ENCODE results near the gene VWC2L.

VWC2L gene

DNA sequence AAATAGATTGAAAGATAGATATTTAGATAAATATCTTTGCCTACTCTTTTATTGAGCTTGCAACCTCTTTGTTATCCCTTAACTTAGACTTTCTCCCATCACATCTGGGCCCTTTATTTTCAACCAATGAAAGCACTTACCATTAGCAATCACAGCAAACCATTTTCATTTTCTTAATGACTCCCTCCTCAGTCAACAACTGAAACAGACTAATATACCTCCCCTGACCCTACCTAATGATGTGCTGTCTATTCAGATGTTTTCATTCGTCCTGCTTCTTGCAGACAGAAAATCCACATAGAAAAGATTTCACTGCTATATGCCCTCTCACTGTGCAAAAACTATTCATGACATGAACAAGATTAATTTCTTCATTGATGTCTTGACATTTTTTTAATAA is 154.4 kb downstream of the VWC2L start:
- ChIA-PET POLR2A (ENCODE audit: low non-redundant PET) (no interaction called here), CTCF (no interaction called here)
- no peak overlapping the region for H3K27ac ChIP-seq
- TF ChIP-seq, protein P1, sequence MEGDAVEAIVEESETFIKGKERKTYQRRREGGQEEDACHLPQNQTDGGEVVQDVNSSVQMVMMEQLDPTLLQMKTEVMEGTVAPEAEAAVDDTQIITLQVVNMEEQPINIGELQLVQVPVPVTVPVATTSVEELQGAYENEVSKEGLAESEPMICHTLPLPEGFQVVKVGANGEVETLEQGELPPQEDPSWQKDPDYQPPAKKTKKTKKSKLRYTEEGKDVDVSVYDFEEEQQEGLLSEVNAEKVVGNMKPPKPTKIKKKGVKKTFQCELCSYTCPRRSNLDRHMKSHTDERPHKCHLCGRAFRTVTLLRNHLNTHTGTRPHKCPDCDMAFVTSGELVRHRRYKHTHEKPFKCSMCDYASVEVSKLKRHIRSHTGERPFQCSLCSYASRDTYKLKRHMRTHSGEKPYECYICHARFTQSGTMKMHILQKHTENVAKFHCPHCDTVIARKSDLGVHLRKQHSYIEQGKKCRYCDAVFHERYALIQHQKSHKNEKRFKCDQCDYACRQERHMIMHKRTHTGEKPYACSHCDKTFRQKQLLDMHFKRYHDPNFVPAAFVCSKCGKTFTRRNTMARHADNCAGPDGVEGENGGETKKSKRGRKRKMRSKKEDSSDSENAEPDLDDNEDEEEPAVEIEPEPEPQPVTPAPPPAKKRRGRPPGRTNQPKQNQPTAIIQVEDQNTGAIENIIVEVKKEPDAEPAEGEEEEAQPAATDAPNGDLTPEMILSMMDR (conservative IDR thresholded peaks at IDR 0.05; ENCODE audit: low read depth), result no peak
- DNase-seq (ENCODE audit: low spot score), result no peak

DNA sequence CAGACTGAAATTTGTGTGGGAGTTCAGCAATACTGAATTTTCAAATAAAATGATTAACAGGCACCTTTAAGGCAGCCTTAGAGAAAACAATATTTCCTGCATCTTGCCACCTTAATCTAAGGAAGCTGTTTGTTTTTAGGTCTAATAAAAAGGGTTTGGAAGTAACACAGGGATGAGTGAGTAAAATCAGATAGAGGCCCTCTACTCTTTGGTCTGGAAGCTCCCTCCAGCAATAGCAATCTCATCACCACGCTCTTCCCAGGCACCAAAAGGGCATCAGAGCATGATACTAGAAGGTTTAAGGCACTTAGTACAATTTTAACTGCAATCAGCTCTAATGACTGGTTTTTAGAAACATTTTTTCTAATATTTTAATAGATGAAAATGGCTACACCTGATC is 155.6 kb downstream of the VWC2L start:
- no peak for DNase-seq (ENCODE audit: low spot score)
- CTCF ChIA-PET, result no interaction called here
- TF ChIP-seq, protein P1 (conservative IDR thresholded peaks at IDR 0.05; ENCODE audit: low read depth), result no peak
- POLR2A ChIA-PET (ENCODE audit: low non-redundant PET), result no interaction called here
- H3K27ac ChIP-seq, result no peak overlapping the region

DNA sequence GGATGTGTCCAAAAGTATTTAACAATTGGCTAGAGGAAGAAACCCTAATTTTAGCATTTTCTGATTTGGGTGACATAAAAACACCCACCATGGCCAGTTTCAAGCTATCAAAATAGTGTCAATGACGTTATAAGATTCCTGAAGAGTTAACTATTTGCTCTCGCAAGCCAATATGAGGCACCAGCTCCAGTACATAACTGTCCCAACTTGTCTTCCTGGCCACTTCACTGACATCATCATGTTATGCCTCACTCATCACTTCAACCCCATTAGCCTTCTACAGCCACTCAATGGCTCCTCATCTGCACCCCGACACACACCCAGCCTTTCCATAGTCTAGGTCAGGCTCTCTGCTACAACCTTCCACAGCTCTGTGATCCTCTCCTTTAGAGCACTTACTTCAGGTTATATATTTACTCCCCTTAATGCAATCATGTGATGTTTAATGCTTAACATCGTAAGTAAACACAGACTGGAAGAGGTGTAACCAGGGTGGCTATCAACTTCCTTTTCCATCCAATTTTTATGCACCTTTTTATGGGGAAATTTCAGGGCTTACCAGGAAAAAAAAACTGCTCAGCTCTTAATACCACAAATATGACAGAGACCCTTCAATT is 158.7 kb downstream of the VWC2L start:
- ChIA-PET POLR2A (ENCODE audit: low non-redundant PET) (no interaction called here), CTCF (no interaction called here)
- TF ChIP-seq, protein P1 (conservative IDR thresholded peaks at IDR 0.05; ENCODE audit: low read depth), result no peak
- no peak overlapping the region for H3K27ac ChIP-seq
- DNase-seq (ENCODE audit: low spot score), result no peak

DNA sequence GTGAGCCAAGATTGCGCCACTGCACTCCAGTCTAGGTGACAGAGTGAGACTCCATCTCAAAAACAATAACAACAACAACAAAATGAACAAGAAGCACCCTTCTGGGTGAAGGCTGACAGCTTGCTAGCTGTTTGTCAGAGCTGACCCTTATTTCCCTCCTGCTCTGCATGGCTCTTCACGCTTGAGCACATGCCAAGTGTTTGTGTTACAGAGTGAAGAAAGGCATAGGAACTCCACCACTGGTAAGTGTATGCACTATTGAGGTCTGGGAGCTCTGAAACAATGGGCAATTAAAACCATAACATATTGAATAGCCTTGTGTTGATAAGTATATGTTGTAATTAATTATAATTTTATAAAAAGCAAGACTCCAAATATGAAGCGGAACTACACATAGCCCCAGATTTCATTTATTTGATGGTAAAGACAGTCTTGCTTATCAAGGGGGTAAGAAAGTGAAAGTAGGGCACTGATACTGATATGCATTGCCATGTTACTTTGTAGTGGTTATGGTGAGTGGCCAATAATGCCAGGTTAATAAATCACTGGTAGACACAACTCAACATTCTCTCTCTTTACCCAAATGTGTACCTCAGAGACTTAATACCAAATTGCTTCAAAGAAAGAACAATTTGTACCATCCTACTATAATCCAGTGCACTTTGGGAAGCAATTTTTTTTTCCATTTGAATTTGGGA is 163.4 kb downstream of the VWC2L start:
- H3K27ac ChIP-seq, result no peak overlapping the region
- ChIA-PET POLR2A (ENCODE audit: low non-redundant PET) (no interaction called here), CTCF (interaction anchor here (0.7 to 0.8 kb wide), 2 partner anchors 19 to 664 kb away, joined by 3 read pairs; no protein-coding TSS in a partner anchor)
- TF ChIP-seq, protein P1 (conservative IDR thresholded peaks at IDR 0.05; ENCODE audit: low read depth), result no peak
- no peak for DNase-seq (ENCODE audit: low spot score)

DNA sequence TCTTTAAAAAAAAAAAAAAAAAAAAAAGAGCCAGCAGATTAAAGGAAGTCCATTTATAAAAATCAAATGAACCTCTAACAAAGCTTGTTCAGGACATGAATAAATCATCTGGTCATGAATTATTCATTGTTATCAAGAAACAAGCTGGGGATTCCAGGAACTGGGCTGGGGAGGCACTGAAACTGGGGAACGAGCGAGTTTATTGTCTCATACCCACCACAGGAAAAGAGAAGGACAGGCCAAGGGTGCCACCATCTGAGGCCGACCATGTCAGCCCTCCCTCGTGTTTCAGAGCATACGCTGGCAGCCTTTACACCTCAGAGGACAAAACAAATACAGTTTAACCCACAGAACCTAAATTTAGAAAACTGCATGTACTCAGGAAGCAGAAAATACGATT is 164.2 kb downstream of the VWC2L start:
- TF ChIP-seq, protein P1 (conservative IDR thresholded peaks at IDR 0.05; ENCODE audit: low read depth), result no peak
- CTCF ChIA-PET, result interaction anchor here (0.7 kb wide), 2 partner anchors 59 to 664 kb away, joined by 3 read pairs; no protein-coding TSS in a partner anchor
- H3K27ac ChIP-seq, result no peak overlapping the region
- no peak for DNase-seq (ENCODE audit: low spot score)
- POLR2A ChIA-PET (ENCODE audit: low non-redundant PET), result no interaction called here

DNA sequence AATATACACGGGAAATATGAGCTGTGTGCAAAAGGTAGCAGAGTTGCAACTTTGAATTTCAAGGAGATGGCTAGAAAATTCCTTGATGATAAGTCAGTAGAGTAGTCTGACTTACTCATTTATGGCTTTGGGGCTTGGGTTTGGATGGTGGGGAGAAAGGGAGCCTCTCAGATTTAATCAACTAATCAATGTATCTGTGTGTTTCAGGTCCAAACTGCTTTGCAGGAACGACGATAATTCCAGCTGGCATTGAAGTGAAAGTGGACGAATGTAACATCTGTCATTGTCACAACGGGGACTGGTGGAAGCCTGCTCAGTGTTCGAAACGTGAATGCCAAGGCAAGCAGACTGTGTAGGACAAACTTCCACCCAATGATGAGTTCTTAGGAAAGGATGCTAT is 164.6 kb downstream of the VWC2L start:
- TF ChIP-seq, protein P1 (conservative IDR thresholded peaks at IDR 0.05; ENCODE audit: low read depth), result no peak
- POLR2A ChIA-PET (ENCODE audit: low non-redundant PET), result no interaction called here
- H3K27ac ChIP-seq, result no peak overlapping the region
- CTCF ChIA-PET, result interaction anchor here (0.7 kb wide), 1 partner anchor 59 kb away, joined by 3 read pairs; no protein-coding TSS in a partner anchor
- DNase-seq (ENCODE audit: low spot score), result no peak

Data from RWPE1 (cell line).